Globus pallidus (tissue), 1 donor: ENCODE results near the gene LAMA4.
"Not testable (repeated sequence)": the region's sequence is repeated elsewhere in the genome, so short reads cannot be mapped to it uniquely, and the experiment has no call there.

ENCODE experiments used
- DNase-seq: peaks from one replicate; pipeline ENCODE4 v3.0.0-alpha.2; 2015; ENCODE audit warnings: low spot score

Gene LAMA4

GRCh38 chr6:112209131-112209530, 45.2 kb downstream of the LAMA4 start:
- peak; percentile 51 for DNase-seq

- DNase-seq, result no peak
Observed at GRCh38 chr6:112207776-112208175, 46.6 kb downstream of the LAMA4 start.

DNA sequence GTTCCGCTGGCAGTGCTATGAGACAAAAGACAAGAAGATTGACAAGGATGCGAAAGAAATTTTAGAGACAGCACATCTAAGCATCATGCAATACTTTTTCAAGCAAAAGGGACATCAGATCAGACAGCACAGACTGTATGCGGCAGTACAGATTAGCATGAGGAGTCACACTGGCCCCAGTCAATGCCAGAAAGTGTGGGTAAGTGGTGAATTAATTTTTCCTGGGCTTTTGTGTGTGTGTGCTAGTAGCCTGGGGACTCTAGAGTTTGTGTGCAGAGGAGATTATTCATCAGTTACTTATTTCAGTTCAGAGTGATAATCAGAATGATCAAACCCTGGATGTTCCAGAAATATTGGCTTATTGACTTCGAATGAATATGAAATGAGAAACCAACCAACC, 47.2 kb downstream of the LAMA4 start:
- DNase-seq, result no peak

DNA sequence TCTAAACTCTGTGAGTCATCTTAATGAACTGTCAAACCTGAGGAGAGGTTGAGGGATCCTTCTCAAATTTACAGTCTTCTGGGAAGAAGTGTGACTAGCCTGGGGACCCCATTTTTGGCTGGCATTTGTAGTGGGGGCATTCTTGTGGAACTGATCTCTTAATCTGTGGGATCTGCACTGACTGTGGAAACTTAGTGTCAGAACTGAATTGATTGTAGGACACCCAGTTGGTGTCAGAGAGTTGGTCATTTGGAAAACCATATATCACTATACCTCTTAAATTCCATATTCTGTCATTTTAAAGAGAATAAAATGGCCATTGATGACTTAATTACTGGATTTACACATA, 48.3 kb downstream of the LAMA4 start:
- DNase-seq, result no peak

DNA sequence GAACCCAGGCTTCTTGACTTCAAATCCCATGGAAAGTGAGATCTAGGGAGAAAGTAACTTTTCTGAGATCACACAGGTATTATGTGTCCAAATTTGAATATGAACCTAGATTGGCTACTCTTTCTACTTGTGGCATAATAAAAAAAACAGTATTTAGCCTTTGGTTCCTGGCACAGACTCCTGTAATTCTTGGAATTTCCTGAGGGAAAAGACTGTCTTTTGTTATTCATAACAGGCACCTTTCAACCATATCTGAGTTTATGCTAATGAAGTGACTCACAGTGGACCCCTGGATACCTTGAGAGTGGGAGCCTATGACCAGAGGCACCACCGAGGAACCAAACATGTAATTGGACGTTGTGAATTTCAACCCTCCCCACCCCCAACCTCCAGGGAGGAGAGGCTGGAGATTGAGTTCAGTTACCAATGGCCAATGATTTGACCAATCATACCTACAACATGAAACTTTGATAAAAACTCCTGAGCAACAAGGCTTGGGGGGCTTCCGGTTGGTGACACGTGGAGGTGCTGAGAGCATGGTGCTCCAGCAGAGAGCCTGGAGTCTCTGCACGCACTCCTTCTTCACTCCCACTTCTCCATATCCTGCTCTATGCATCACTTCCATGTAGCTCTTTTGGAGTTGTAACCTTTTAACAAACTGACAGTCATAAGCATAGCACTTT, 48.8 kb downstream of the LAMA4 start:
- DNase-seq, result no peak

- no peak for DNase-seq
Observed at GRCh38 chr6:112204350-112204706, 50.0 kb downstream of the LAMA4 start.

- DNase-seq, result no peak
Observed at GRCh38 chr6:112203577-112204349, 50.6 kb downstream of the LAMA4 start.

DNA sequence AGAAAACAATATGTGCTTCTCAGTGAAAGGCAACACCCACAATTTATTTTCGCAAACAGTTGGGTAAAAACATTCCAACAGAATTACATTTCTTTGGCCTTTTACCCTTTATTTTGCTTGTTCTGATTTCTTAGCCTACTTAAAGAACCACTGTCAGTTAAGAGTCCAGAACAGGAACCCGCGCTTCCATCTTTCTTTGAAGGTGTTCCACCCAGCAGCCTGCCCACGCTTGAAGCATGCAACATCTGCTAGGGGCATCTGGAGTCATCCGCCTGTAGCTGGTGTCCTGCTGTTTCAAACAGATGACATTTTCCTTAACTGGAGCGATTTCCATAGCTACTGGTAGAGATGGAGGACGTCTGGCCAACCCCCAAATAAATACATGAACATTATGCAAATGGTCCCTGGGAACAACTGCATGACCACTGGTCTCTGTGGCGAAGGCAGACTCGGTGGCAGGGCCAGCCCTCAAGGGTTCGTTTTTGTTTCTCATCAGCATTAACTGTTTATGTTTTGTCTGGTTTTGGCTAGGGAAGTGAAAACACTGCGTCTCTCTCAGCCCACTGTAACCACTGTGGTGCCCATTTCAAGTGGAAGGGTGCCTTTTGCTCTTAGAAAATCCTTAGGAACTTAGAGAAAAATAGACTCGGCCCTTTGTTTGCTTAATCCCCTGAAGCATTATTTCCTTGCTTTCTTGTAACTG, 51.6 kb downstream of the LAMA4 start:
- no peak for DNase-seq

- not testable (repeated sequence) for DNase-seq
Observed at GRCh38 chr6:112200185-112200914, 54.0 kb downstream of the LAMA4 start.

DNA sequence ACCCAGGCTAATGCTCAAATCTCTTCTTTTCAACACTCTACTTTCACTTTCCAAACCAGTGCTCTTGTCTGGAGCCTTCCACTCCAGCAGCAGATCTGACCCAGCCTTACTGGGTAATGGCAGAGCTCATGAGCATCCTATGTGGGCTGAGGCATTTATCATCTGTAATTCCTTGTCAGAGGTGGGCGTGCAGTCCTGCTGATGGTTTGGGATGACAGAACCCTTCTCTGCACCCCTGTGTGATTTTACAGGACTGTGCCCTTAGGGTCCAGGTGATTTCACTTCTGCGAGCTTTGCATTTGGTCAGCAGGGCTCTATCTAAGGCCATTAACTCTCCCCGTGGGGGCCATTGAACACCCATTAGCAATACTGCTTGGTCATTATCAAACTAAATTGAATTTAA, 55.4 kb downstream of the LAMA4 start:
- DNase-seq, result no peak

DNA sequence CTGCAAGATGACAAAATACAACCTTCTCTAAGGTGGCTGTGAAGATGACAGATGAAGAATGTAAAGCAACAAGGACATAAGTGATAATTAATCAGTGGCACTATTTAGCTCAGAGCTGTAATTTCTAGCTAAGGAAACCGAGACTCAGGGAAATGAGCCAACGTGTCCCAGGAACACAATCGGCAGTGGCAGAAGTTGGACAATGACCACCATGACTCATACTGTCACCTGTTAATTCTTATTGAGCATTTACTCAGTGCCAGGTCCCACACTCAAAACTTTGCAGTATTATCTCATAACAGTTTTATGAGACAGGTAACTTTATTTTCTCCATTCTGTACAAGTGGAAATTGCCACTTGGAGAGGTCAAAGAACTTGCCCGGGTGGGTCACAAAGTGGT, 55.8 kb downstream of the LAMA4 start:
- DNase-seq, result no peak

- DNase-seq, result no peak
Observed at GRCh38 chr6:112197636-112198035, 56.7 kb downstream of the LAMA4 start.

DNA sequence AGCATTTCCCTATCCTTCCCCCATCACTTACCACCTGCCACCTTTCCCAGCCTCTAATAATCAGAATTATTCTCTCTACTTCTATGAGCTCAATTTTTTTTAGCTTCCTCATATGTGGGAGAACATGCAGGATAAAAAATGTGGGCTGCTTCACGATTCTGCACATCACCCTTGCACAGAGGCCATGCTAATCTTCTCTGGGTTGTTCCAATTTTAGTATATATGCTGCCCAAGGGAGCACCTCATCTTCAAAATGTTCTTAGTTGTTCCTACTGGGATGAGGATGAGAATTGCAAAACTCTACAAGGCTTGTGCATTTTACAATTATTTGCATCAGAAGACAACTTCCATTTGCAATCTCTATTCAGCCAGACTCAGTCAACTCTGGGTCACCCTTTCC, 58.1 kb downstream of the LAMA4 start:
- no peak for DNase-seq

GRCh38 chr6:112195166-112195565, 59.2 kb downstream of the LAMA4 start:
- no peak for DNase-seq

DNA sequence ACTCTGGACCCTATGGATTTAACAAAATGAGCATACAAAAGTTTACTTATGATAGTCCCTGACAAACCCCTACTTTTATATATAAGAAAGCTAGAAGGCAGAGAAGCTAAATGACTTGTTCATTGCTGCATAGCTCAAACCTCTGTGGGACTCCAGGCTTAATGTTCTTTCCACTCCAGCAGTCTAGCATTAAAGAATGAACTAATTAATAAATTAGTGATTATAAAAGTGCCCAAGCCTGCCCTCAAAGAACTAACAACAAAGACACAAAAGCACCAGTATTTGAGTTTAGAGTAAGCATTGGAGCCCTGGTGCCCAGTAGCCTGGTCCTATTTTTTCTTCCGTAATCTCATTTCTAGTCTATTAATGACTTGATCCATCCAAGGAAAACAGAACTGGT, 59.9 kb downstream of the LAMA4 start:
- DNase-seq, result no peak

- no peak for DNase-seq
Observed at GRCh38 chr6:112193535-112194051, 60.8 kb downstream of the LAMA4 start.

GRCh38 chr6:112193117-112193516, 61.2 kb downstream of the LAMA4 start:
- no peak for DNase-seq

DNA sequence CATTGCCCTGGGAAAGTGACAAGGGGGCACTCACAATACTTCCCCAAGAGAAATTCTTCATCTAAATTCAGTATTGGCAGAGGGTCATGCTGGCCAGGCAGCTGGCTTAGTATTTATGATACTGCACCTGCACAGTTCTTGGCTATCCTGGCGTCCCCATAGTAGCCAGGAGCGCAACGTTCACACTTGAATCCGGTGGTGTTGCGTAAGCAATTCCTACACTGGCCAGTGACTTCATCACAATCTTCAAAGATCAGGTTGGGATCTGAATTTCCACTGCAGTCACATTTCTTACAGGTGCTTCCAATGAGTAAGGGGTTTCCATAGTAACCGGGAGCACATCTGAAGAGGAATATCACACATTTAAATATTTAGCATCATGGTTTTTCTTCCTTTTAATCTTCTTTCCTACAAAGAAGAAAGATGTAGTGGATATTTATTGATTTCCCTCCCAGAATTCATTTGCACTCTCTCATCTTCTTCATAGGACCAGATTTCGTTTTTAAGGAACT, 62.8 kb downstream of the LAMA4 start:
- no peak for DNase-seq

- no peak for DNase-seq
Observed at GRCh38 chr6:112190164-112190563, 64.2 kb downstream of the LAMA4 start.

GRCh38 chr6:112189494-112189893, 64.9 kb downstream of the LAMA4 start:
- no peak for DNase-seq

GRCh38 chr6:112188906-112189305, 65.5 kb downstream of the LAMA4 start:
- no peak for DNase-seq

- DNase-seq, result no peak
Observed at GRCh38 chr6:112187736-112188135, 66.6 kb downstream of the LAMA4 start.
